ENCODE data around the gene KLF13. TPM values are rescaled to one million over a fixed set of nuclear protein-coding genes. Genes with fewer than 3 reads are reported as not detected.

The KLF13 gene
- total and polyA plus RNA-seq, 4 donors = 38.3 to 157 (median 55.2) TPM

GRCh38 chr15:31383139-31383538 is 56.5 kb downstream of the KLF13 start:
- ATAC-seq (ENCODE audit: insufficient read depth, low FRiP score) (no peak), DNase-seq (no peak)
- H3K9ac ChIP-seq (ENCODE audit: insufficient read depth in 1 of 2, low read length in 2 of 2) = no peak overlapping the region
- no peak for TF ChIP-seq CTCF (IDR thresholded peaks at IDR 0.05; ENCODE audit: control extremely low read depth, extremely low read depth)
- 89 to 90% methylated on average over 6 of the region's 6 CpGs for WGBS, 2 donors
- peaks cover 0 to 22% (median 4%) of the 10 kb centered on the region in 4 donors for H3K36me3 ChIP-seq (ENCODE audit: control insufficient read depth in 4 of 4, insufficient read depth in 4 of 4, low read length in 4 of 4)
- H3K4me3 ChIP-seq = no peak overlapping the region
- peaks cover 0 to 3% (median 0%) of the 10 kb centered on the region in 4 donors for H3K9me3 ChIP-seq (ENCODE audit: control insufficient read depth in 4 of 4, insufficient read depth in 3 of 4, low read length in 3 of 4)
- peaks cover 0 to 16% (median 0%) of the 10 kb centered on the region in 5 donors for H3K4me1 ChIP-seq (ENCODE audit: control insufficient read depth in 5 of 5, insufficient read depth in 5 of 5, low read length in 5 of 5)
- H3K27ac ChIP-seq (ENCODE audit: low read depth in 1 of 2, low read length in 1 of 2) = no peak overlapping the region
- no peaks in the 10 kb centered on the region for H3K27me3 ChIP-seq (ENCODE audit: control insufficient read depth in 3 of 3, insufficient read depth in 3 of 3, low read length in 2 of 3)

- 87 to 89% methylated on average over 4 of the region's 4 CpGs for WGBS, 2 donors
Measured at GRCh38 chr15:31384568-31384967, 57.9 kb downstream of the KLF13 start.

GRCh38 chr15:31385736-31386135 is 59.1 kb downstream of the KLF13 start:
- 61 to 69% methylated on average over 3 of the region's 3 CpGs for WGBS, 2 donors
- no peak overlapping the region for H3K27ac ChIP-seq (ENCODE audit: low read depth in 1 of 2, low read length in 1 of 2)
- no peak for TF ChIP-seq CTCF (IDR thresholded peaks at IDR 0.05; ENCODE audit: control extremely low read depth, extremely low read depth)
- H3K9me3 ChIP-seq (ENCODE audit: control insufficient read depth in 4 of 4, insufficient read depth in 3 of 4, low read length in 3 of 4) = peaks cover 0 to 5% (median 0%) of the 10 kb centered on the region in 4 donors
- no peaks in the 10 kb centered on the region for H3K27me3 ChIP-seq (ENCODE audit: control insufficient read depth in 3 of 3, insufficient read depth in 3 of 3, low read length in 2 of 3)
- H3K4me1 ChIP-seq (ENCODE audit: control insufficient read depth in 5 of 5, insufficient read depth in 5 of 5, low read length in 5 of 5) = peaks cover 0 to 9% (median 0%) of the 10 kb centered on the region in 5 donors
- no peak overlapping the region for H3K9ac ChIP-seq (ENCODE audit: insufficient read depth in 1 of 2, low read length in 2 of 2)
- ATAC-seq (ENCODE audit: insufficient read depth, low FRiP score) (no peak), DNase-seq (no peak)
- H3K36me3 ChIP-seq (ENCODE audit: control insufficient read depth in 4 of 4, insufficient read depth in 4 of 4, low read length in 4 of 4) = peaks cover 0 to 7% (median 1%) of the 10 kb centered on the region in 4 donors
- H3K4me3 ChIP-seq = no peak overlapping the region

More at GRCh38 chr15:31384568-31384967, 57.9 kb downstream of the KLF13 start:
- Histone ChIP-seq H3K4me3 (no peak overlapping the region), H3K9ac (ENCODE audit: insufficient read depth in 1 of 2, low read length in 2 of 2) (no peak overlapping the region), H3K36me3 (ENCODE audit: control insufficient read depth in 4 of 4, insufficient read depth in 4 of 4, low read length in 4 of 4) (peaks cover 0 to 16% (median 3%) of the 10 kb centered on the region in 4 donors), H3K9me3 (ENCODE audit: control insufficient read depth in 4 of 4, insufficient read depth in 3 of 4, low read length in 3 of 4) (peaks cover 0 to 3% (median 0%) of the 10 kb centered on the region in 4 donors), H3K27ac (ENCODE audit: low read depth in 1 of 2, low read length in 1 of 2) (no peak overlapping the region), H3K4me1 (ENCODE audit: control insufficient read depth in 5 of 5, insufficient read depth in 5 of 5, low read length in 5 of 5) (peaks cover 0 to 12% (median 0%) of the 10 kb centered on the region in 5 donors), H3K27me3 (ENCODE audit: control insufficient read depth in 3 of 3, insufficient read depth in 3 of 3, low read length in 2 of 3) (no peaks in the 10 kb centered on the region)
- DNase-seq (no peak), ATAC-seq (ENCODE audit: insufficient read depth, low FRiP score) (no peak)
- no peak for TF ChIP-seq CTCF (IDR thresholded peaks at IDR 0.05; ENCODE audit: control extremely low read depth, extremely low read depth)

GRCh38 chr15:31387092-31387478 is 60.5 kb downstream of the KLF13 start:
- Histone ChIP-seq H3K4me1 (ENCODE audit: control insufficient read depth in 5 of 5, insufficient read depth in 5 of 5, low read length in 5 of 5) (peaks cover 0 to 7% (median 4%) of the 10 kb centered on the region in 5 donors), H3K27ac (ENCODE audit: low read depth in 1 of 2, low read length in 1 of 2) (no peak overlapping the region), H3K4me3 (no peak overlapping the region), H3K36me3 (ENCODE audit: control insufficient read depth in 4 of 4, insufficient read depth in 4 of 4, low read length in 4 of 4) (peaks cover 0 to 1% (median 0%) of the 10 kb centered on the region in 4 donors), H3K9me3 (ENCODE audit: control insufficient read depth in 4 of 4, insufficient read depth in 3 of 4, low read length in 3 of 4) (peaks cover 0 to 2% (median 0%) of the 10 kb centered on the region in 4 donors), H3K27me3 (ENCODE audit: control insufficient read depth in 3 of 3, insufficient read depth in 3 of 3, low read length in 2 of 3) (peaks cover 0 to 2% (median 1%) of the 10 kb centered on the region in 3 donors), H3K9ac (ENCODE audit: insufficient read depth in 1 of 2, low read length in 2 of 2) (no peak overlapping the region)
- TF ChIP-seq CTCF (IDR thresholded peaks at IDR 0.05; ENCODE audit: control extremely low read depth, extremely low read depth) = no peak
- DNase-seq = no peak
- 72 to 81% methylated on average over 2 of the region's 2 CpGs for whole genome bisulfite sequencing, 2 donors
- ATAC-seq (ENCODE audit: insufficient read depth, low FRiP score) = no peak
